Transverse colon (tissue), 4 donors: Measurements from ENCODE around the gene CFAP52. TPM values are rescaled to one million over a fixed set of nuclear protein-coding genes. Genes with fewer than 3 reads are reported as not detected.

Experiments
- DNase-seq: peaks from one replicate; pipeline ENCODE4 v3.0.0-alpha.2; 2019
- H3K27ac ChIP-seq, 4 donors: fragments of 200-600 bp; sonication (generic); 2 replicates each; pipeline ENCODE4 v1.5.1; 2016 to 2018; ENCODE audit warnings: inconsistent platforms in 4 of 4
- H3K27me3 ChIP-seq: fragments of 200-600 bp; sonication (generic); 2 replicates; pipeline ENCODE4 v1.5.1; 2017; ENCODE audit warnings: inconsistent platforms
- H3K36me3 ChIP-seq, 4 donors: fragments of 200-600 bp; sonication (generic); 2 replicates each; pipeline ENCODE4 v1.5.1; 2017 to 2019; ENCODE audit warnings: inconsistent platforms in 4 of 4
- H3K4me1 ChIP-seq, 4 donors: fragments of 200-600 bp; sonication (generic); 2 replicates each; pipeline ENCODE4 v1.5.1; 2017 to 2020; ENCODE audit warnings: inconsistent platforms in 4 of 4
- H3K4me3 ChIP-seq, 4 donors: fragments of 200-600 bp; sonication (generic); 1 replicate in 1 of 4; 2 replicates in 3 of 4; pipeline versions ENCODE4 v1.5.1 to v1.6.1; 2017 to 2019; ENCODE audit warnings: inconsistent platforms in 4 of 4
- H3K9me3 ChIP-seq, 2 donors: fragments of 200-600 bp; sonication (generic); 2 replicates each; pipeline ENCODE4 v1.5.1; 2017 to 2019; ENCODE audit warnings: inconsistent platforms in 2 of 2
- CTCF ChIP-seq, 5 experiments: fragments of 200-600 bp in 3 of 5; fragments of 450-650 bp in 2 of 5; sonication (generic) in 3 of 5; IDR thresholded peaks; 1 replicate in 2 of 5; 2 replicates in 3 of 5; pipeline ENCODE4 v1.5.1; 2016 to 2017; ENCODE audit warnings: antibody characterized with exemption in 5 of 5, inconsistent platforms in 3 of 5, mild to moderate bottlenecking in 2 of 5, moderate library complexity in 1 of 5
- EP300 ChIP-seq: sonication (generic); formaldehyde crosslinking; IDR thresholded peaks from one replicate; pipeline ENCODE4 v1.6.1; 2017; ENCODE audit warnings: antibody characterized with exemption, low read depth
- POLR2A ChIP-seq: fragments of 450-650 bp; IDR thresholded peaks from one replicate; pipeline ENCODE4 v1.6.1; 2016; ENCODE audit warnings: antibody characterized with exemption, mild to moderate bottlenecking, moderate library complexity
- POLR2AphosphoS5 ChIP-seq, 3 donors: sonication (generic); formaldehyde crosslinking; IDR thresholded peaks; one replicate each; pipeline ENCODE4 v1.6.1; 2016; ENCODE audit warnings: antibody characterized with exemption in 3 of 3
- WGBS, 2 donors: methylation state at CpG; one replicate each; pipeline ENCODE4 v1.1.5; 2018; ENCODE audit warnings: low coverage in 1 of 2; 5-methylcytosine and 5-hydroxymethylcytosine counted together
- in situ Hi-C, 4 donors: fragments of 200-750 bp; cut with MboI; loops; one replicate each; pipeline versions ENCODE4 v1.15.0 to v1.15.1; 2017; ENCODE audit warnings: low sequenced_read_pairs in 3 of 4, low pct_ligation_motif_present in 1 of 4, low pct_unique_long_range_greater_than_20kb in 1 of 4
- intact Hi-C: fragments of 100-400 bp; cut with DNase I; formaldehyde crosslinking; loops from one replicate; pipeline ENCODE4 v1.15.1; 2023; ENCODE audit warnings: low total_unique reads
- total RNA-seq, 4 donors: library from RNA; depleted of rRNA; stranded (reverse); fragments of >200 nt; gene quantifications; one replicate each; pipeline ENCODE4 v1.1.0, GENCODE V29; 2016

Gene CFAP52
- total RNA-seq, 4 donors from 2014 or later, result not detected

GRCh38 chr17:9537177-9537776, 39.2 kb upstream of the CFAP52 start:
- DNase-seq, result no peak
- no peaks in the 10 kb centered on the region for H3K4me1 ChIP-seq
- TF ChIP-seq POLR2A (no peak), POLR2AphosphoS5 (IDR thresholded peaks at IDR 0.05) (no peak), EP300 (no peak), CTCF (IDR thresholded peaks at IDR 0.05) (no peak)
- no peak overlapping the region for H3K4me3 ChIP-seq
- in situ Hi-C loops (loop anchor here (25.0 kb wide), 1 partner anchor 550 kb away; no protein-coding TSS in a partner anchor), intact Hi-C loops (no loop called here)
- H3K27me3 ChIP-seq, result no peaks in the 10 kb centered on the region
- no peak overlapping the region for H3K27ac ChIP-seq
- WGBS, 2 donors, result 84 to 86% methylated on average over 5 to 12 of the region's 12 CpGs
- no peaks in the 10 kb centered on the region for H3K36me3 ChIP-seq
- H3K9me3 ChIP-seq, result no peaks in the 10 kb centered on the region

GRCh38 chr17:9538626-9539025, 37.8 kb upstream of the CFAP52 start:
- Histone ChIP-seq H3K27me3 (no peaks in the 10 kb centered on the region), H3K4me3 (no peak overlapping the region), H3K27ac (no peak overlapping the region), H3K36me3 (no peaks in the 10 kb centered on the region), H3K9me3 (no peaks in the 10 kb centered on the region), H3K4me1 (no peaks in the 10 kb centered on the region)
- TF ChIP-seq POLR2AphosphoS5 (IDR thresholded peaks at IDR 0.05) (no peak), CTCF (IDR thresholded peaks at IDR 0.05) (no peak), POLR2A (no peak), EP300 (no peak)
- in situ Hi-C loops (loop anchor here (25.0 kb wide), 1 partner anchor 551 kb away; no protein-coding TSS in a partner anchor), intact Hi-C loops (no loop called here)
- DNase-seq, result no peak
- 90 to 94% methylated on average over 4 of the region's 4 CpGs for WGBS, 2 donors

GRCh38 chr17:9541718-9542117, 34.7 kb upstream of the CFAP52 start:
- no peaks in the 10 kb centered on the region for H3K9me3 ChIP-seq
- in situ Hi-C loops, result loop anchor here (25.0 kb wide), 1 partner anchor 554 kb away; no protein-coding TSS in a partner anchor
- H3K36me3 ChIP-seq, result no peaks in the 10 kb centered on the region
- WGBS, 2 donors, result 87 to 92% methylated on average over 3 to 4 of the region's 4 CpGs
- H3K27me3 ChIP-seq, result no peaks in the 10 kb centered on the region
- TF ChIP-seq CTCF (IDR thresholded peaks at IDR 0.05) (no peak), POLR2AphosphoS5 (IDR thresholded peaks at IDR 0.05) (no peak), EP300 (no peak), POLR2A (no peak)
- no peak overlapping the region for H3K27ac ChIP-seq
- no peaks in the 10 kb centered on the region for H3K4me1 ChIP-seq
- H3K4me3 ChIP-seq, result no peak overlapping the region
- DNase-seq, result no peak
- intact Hi-C loops, result no loop called here

GRCh38 chr17:9544221-9544620, 32.2 kb upstream of the CFAP52 start:
- DNase-seq, result no peak
- no peak overlapping the region for H3K27ac ChIP-seq
- H3K4me3 ChIP-seq, result no peak overlapping the region
- intact Hi-C loops, result no loop called here
- TF ChIP-seq POLR2A (no peak), EP300 (no peak), CTCF (IDR thresholded peaks at IDR 0.05) (no peak), POLR2AphosphoS5 (IDR thresholded peaks at IDR 0.05) (no peak)
- in situ Hi-C loops, result loop anchor here (25.0 kb wide), 1 partner anchor 557 kb away; no protein-coding TSS in a partner anchor
- H3K9me3 ChIP-seq, result no peaks in the 10 kb centered on the region
- H3K4me1 ChIP-seq, result no peaks in the 10 kb centered on the region
- H3K36me3 ChIP-seq, result no peaks in the 10 kb centered on the region
- H3K27me3 ChIP-seq, result no peaks in the 10 kb centered on the region
- 94 to 100% methylated on average over 2 to 7 of the region's 7 CpGs for WGBS, 2 donors
